GM19438 (cell line): ENCODE measurements around the gene TMA7.
"Not testable (repeated sequence)": the region's sequence is repeated elsewhere in the genome, so short reads cannot be mapped to it uniquely, and the experiment has no call there.

ENCODE experiments used
- ATAC-seq: cut with Tn5 transposase; IDR thresholded peaks from one replicate; pipeline ENCODE4 v1.9.1; 2021; ENCODE audit warnings: low read depth; ENCODE audit not compliant: unreplicated experiment

Gene TMA7

DNA sequence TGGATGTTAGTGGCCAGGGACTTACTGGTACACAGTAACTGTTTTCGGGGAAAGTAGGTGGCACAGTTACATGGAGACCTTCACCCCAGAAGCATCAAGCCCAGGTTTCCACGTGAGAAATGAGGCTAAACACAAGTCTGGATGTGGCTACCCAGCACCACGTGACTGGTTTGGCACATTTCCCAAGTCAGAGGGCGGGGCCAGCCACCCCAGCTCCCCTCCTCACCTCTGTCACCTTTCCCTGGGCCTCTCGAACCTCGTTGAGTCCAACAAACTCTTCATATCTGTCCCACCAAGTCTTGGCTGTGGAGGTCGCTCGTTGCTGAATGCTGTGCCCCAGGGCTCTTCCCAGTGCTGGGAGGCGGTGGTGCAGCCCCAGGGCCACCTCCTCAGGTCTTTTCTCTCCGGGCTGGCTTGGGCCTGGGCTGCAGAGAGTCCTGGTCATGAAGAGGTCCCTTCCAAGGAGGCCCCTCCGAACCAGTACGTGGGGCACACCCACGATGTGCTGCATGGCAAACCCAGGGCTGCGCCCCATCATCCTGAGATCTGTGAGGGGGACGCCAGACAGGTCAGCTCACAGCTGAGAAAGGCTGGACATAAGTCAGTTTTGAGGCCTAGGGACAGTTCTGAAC lies 5.3 kb upstream of the TMA7 start:
- ATAC-seq, result no peak

DNA sequence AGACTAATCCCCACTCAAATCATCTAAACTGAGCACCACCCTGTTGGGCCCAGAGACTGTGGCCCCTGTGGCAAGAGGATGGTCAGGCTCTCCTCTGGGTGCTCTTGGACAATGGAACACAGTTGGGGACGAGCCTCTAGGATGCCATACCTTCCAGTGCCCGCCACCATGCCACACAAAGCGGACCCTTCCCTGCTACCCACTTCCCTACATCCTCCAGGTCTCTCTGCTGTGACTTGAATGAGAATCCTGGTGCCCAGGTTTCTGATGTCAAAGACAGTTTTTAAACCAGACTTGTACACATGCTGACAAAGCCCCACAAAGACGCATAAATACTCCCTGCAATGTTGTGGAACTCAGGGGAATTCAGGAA lies 4.8 kb upstream of the TMA7 start:
- no peak for ATAC-seq

DNA sequence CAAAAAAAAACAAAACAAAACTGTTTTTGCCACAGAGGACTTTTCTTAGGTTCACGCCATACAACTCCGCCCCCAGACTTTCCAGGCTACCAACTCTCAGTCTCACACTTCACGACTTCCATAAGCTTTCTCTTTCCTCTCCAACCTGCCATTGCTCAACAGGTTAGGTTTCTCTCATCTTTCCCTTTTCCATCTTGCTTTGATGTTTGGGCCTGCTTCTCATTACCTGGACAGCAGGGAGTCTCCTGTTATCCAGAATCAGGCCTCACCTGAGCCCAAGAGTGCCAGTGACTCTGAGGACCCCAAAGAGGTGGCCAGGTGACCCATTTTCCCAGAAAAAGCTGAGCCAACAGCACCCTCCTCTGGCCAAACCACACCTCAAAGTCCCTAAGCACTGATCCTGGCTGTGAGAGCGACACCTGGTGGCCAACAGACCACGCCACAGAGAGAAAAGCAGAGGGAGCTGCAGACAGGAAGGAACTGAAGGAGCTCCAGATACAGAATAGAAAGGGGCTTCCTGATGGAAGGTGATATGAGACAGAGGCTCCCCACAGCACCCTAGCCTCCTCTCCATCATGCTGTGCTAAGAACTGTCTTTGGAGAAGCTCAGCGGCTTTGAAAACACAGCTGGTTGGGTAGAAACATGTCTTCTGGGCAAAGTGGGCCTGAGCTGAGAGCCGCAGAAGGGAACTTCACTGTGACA lies 4.1 kb upstream of the TMA7 start:
- no peak for ATAC-seq

DNA sequence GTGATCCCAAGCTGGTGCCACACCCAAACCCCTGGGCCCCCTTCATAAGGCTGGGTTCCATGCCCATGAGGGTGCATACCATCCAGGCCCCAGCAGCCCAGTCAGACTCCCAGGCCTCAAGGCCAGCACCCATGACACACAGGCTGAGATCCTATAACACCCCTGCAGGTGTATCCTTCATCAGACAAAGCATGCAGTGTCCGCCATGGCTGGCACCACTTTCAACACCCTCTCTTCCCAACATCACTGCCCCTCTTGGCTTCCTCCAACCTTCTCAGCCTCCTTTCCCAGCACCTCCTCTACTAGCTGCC lies 3.6 kb upstream of the TMA7 start:
- ATAC-seq, result no peak

DNA sequence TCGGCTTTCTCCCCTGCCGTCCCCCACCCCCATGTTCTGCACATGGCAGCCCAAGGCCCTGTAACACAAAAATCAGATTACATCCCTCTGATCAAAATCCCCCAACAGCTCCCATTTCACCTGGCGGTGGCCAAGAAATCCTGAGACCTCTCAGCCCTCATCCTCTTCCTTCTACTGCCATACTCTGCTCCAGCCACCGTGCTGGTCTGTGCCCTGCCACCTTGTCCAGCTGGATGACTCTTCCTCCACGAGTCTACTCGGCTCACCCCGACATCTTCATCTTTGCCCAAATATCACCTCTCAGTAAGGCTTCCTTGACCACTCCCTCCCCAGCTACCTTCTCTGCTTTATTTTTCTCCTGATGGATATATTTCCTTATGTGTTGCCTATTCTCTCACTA lies 3.2 kb upstream of the TMA7 start:
- ATAC-seq, result no peak

DNA sequence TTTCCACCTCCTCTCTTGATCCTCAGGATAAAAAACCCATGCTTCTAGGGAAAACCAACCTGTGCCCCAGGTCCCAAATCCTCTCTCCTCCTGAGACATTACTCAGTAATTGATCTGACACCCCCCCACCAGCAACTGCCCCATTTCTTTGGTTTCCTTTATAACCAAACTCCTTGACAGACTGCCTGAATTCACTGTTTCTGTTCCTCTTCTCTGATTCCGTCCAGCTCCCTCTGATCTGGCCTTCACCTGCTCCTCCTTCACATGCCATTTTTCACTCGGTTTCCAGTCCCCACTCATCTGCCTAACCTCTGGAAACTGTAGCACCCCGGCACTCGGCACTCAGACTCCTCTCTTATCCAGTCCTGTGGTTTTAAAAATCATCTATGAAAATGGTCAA lies 2.2 kb upstream of the TMA7 start:
- ATAC-seq, result no peak

DNA sequence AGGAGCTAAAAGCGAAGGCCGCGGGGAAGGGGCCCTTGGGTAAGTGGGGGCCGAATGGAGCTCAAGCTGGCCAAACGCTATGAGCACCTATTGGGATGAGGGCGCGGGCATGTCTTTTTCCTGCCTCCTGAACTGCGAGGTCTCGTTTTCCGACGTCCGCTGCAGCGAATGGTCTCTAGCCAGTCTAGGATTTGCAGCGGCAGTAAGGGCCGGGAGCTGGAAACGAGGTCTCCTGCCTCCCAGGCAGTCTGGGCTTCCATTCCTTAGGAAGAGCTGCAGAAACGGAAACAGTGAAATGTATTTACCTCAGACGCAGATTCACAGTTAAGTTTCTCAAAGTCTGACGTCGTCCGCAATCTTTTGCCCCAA lies 517 bp downstream of the TMA7 start:
- ATAC-seq, result no peak

DNA sequence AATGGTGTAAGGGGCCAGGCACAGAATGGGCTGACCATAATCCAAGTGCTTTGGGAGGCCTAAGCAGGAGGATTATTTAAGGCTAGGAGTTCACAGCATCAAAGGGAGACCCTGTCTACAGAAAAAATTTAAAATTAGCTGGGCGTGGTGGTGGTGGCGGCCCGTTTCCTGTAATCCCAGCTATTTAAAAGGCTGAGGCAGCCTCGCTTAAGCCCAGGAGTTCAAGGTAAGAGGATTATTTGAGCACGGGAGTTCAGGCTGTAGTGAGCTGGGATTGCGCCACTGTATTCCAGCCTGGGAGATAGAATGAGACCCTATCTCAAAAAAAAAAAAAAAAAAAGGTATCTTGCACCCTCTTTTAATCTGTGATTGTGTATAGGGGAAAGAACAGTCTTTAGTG lies 1.9 kb downstream of the TMA7 start:
- ATAC-seq, result no peak

DNA sequence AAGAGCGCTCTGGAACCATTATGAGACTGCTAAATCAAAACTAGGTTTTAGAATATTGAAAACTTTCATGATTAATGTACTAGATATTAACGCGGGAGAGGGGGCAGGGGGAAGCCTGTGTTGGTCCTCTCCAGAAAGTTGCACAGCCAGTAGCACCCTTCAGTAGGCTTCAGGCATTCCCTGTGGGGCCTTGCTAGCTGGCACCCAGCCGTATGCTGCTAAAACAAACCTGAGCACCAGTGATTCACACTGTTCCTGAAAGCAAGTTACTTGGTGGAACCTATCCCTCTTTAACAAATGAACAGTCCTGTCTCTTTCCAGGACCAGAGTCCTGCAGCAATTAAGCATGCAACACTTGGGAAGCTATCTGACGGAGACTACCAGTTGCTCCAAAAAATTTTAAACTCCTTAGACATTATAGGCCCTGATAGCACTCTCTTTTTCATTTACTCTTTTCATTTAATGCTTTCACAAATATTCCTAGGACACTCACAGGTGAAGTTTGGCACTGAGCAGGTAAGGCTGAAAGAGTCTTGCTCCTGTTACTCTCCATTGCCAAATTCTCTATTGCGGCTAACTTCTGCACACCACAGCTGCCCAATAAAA lies 5.3 kb downstream of the TMA7 start:
- no peak for ATAC-seq

DNA sequence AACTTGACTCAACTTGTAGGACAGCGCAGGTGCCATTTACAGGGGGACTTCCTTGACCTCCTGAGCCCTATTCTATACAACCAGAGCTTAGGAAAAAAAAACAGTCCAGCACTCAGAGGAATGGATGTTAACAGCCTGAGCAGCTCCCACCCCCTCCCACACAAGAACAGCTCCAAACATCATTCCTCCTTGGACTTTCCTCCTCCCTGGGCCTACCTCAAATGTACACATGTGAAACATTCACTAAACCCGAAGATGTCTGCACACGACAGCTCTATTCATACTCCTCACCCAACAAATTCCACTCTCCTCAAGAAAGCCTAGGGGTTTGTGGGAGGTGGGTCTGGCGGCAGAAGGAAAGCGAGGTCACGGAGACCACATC lies 6.0 kb downstream of the TMA7 start:
- no peak for ATAC-seq

DNA sequence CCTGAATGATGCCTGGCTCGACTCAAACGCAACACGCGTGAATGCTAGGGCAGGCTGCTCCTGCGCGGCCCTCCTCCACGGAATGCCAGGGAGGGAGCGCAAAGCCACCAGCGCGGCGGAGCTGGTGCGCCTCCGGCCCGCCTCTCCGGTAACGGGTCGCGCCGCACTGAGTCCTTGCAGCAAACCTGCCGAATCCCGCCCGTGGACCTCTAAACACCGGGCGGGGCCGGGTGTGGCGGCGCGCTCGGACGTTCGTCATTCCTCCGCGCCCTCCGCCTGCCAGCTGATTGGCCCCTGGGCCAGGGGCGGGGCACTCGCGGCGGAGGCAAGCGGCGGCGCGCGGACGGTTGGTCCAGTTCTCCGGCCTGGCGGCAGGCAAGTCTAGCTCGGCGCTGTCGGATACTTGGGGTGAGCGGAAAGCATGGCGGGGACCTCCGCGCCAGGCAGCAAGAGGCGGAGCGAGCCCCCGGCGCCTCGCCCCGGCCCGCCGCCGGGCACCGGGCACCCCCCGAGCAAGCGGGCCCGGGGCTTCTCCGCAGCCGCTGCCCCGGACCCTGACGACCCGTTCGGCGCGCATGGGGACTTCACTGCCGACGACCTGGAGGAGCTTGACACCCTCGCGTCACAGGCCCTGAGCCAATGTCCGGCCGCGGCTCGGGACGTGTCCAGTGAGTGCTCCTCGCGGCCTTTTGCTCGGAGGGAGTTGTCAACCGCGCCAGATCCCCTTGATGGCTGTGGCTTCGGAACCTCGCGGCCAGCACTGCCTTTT lies 6.6 kb downstream of the TMA7 start, which contains the start of gene ATRIP:
Gene ATRIP (plus strand): TSS at position 313 of the 769 bp plus-strand sequence. CDS start 109 bp downstream, at position 422.
- ATAC-seq, result peak; percentile 75

DNA sequence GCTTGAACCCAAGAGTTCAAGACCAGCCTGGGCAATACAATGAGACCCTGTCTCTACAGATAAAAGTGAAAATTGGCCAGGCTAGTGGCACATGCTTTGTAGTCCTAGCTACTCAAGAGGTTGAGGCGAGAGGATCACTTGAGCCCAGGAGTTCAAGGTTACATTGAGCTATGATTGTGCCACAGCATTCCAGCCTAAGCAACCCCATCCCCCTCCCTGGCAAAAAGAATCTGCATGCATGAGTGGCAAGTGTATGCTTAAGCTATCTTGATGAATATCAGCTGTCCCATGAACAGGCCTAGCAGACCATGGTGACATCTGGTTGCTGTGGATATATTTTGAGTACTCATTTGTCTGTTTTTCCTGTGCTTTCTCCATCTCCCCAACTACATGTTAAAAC lies 11.2 kb downstream of the TMA7 start:
- no peak for ATAC-seq

DNA sequence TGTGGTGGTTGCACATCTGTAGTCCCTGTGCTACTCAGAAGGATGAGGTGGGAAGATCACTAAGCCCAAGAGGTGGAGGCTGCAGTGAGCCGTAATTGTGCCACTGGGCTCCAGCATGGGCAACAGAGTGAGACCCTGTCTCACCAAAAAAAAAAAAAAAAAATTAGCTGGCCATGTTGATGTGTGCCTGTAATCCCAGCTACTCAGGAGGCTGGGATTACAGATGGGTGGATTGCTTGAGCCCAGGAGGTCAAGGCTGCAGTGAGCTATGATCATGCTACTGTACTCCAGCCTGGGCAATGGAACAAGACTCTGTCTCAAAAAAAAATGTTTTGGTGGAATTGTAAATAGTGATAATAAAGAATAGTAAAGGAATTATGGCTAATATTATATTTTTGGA lies 16.4 kb downstream of the TMA7 start:
- ATAC-seq, result no peak

DNA sequence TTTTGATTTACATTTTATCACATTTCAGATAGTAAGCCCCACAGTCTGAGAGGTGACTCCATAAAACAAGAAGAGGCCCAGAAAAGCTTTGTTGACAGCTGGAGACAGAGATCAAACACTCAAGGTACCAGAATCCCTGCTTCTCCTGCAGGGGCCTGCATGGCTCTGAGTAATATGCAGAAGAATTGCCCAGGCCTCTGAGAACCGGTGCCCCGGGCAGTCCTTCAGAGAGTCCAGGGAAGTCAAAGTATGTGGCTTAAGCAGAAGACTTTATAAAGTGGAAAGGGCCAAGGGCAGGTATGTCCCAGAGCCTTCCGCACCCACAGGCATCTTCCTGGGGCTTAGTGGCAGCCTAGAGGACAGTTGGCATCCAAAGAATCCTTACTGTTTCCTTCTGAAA lies 19.3 kb downstream of the TMA7 start:
- no peak for ATAC-seq

DNA sequence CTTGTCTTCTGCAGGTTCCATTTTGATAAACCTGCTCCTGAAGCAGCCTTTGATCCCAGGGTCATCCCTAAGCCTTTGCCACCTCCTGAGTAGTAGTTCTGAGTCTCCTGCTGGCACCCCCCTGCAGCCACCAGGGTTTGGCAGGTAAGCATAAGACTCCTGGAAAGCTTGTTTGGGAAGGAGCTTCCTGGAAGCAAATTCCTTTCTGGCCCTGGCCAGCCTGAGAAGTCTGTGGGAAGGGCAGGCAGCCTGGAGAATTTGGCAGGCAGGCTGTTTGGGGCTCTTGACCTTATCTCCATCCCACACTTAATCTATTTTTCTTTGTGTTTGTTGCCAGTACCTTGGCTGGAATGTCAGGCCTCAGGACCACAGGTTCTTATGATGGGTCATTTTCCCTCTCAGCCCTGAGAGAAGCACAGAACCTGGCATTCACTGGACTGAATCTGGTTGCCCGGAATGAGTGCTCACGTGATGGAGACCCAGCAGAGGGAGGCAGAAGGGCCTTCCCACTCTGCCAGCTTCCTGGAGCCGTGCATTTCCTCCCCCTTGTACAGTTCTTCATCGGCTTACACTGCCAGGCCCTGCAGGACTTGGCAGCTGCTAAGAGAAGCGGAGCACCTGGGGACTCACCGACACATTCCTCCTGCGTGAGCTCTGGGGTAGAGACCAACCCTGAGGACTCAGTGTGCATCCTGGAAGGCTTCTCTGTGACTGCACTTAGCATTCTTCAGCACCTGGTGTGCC lies 19.9 kb downstream of the TMA7 start:
- ATAC-seq, result no peak

DNA sequence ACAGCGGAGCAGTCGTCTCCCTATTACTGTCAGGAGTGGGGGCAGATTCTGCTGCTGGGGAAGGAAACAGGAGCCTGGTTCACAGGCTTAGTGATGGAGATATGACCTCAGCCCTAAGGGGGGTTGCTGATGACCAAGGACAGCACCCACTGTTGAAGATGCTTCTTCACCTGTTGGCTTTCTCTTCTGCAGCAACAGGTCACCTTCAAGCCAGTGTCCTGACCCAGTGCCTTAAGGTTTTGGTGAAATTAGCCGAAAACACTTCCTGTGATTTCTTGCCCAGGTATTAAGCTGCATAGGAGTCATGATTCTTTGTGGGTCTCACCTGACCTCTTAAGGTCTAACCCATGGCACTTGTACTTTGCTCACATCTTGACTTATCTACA lies 20.5 kb downstream of the TMA7 start:
- no peak for ATAC-seq

DNA sequence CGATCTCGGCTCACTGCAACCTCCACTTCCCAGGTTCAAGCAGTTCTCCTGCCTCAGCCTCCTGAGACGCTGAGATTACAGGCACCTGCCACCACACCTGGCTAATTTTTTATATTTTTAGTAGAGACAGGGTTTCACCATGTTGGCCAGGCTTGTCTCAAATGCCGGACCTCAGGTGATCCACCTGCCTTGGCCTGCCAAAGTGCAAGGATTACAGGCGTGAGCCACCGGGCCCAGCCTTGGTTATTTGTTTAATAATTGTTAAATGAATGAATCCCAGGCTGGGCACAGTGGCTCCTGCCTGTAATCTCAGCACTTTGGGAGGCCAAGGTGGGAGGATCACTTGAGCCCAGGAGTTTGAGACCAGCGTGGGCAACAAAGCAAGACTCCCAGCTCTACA lies 21.7 kb downstream of the TMA7 start:
- ATAC-seq, result not testable (repeated sequence)

DNA sequence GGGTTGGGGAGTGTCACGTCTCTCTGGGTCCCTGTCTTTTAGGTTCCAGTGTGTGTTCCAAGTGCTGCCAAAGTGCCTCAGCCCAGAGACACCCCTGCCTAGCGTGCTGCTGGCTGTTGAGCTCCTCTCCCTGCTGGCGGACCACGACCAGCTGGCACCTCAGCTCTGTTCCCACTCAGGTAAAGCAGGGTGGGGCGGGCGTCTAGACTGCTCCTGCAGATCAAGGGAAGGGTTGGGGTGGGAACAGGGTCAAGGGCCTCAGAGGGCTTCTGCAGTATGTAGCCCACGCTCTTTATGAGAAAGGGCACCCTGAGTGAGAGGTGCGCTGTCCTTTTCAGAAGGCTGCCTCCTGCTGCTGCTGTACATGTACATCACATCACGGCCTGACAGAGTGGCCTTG lies 23.6 kb downstream of the TMA7 start:
- ATAC-seq, result no peak

DNA sequence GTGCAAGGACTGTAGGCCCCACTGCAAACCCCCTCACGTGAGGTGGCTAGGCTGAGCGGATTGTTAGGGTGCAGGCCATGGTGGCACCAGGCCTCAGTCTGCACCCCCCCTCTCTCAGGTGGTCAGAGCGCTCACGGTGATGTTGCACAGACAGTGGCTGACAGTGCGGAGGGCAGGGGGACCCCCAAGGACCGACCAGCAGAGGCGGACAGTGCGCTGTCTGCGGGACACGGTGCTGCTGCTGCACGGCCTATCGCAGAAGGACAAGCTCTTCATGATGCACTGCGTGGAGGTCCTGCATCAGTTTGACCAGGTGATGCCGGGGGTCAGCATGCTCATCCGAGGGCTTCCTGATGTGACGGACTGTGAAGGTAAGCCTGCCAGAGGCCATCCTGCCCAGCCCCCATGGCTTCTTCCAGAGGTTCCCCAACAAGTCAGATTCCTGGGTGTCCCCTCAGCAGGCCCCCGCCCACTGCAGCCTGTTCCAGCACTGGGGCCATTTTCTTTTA lies 24.7 kb downstream of the TMA7 start:
- ATAC-seq, result no peak

DNA sequence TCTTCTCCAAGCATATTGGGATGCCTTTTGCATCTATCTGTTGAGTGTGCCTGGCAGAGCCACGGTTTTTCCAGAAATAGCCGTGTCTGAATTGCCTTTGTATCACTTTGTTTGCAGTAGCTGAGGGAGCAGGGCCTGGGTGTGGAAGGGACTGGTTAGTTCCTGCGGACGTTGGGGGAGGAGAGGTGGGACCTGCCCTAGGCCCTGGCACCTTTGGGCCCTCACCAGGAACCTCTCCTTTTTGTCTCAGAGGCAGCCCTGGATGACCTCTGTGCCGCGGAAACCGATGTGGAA lies 25.1 kb downstream of the TMA7 start:
- no peak for ATAC-seq
